ENCODE results near the gene XIRP2.

XIRP2 gene

DNA sequence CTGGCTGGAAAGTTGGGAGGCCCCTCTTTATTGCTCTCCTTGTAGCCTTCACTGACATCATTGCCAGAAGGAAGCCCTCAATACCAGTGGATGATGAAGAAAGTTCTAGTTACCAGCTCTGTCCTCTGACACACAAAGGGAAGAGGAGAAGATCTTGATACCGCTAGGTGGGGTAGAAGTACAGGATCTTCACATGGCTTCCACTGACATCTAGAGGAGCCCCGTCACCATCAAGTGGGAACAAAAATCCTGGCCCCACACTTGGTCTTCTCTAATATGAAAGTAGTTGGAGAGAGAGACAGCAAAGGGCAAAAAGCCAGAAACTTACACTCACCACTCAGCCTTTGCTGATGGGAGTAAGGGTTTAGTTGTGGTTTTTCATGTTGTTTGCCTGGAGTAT, 12.4 kb downstream of the XIRP2 start:
- TF ChIP-seq, protein P1, sequence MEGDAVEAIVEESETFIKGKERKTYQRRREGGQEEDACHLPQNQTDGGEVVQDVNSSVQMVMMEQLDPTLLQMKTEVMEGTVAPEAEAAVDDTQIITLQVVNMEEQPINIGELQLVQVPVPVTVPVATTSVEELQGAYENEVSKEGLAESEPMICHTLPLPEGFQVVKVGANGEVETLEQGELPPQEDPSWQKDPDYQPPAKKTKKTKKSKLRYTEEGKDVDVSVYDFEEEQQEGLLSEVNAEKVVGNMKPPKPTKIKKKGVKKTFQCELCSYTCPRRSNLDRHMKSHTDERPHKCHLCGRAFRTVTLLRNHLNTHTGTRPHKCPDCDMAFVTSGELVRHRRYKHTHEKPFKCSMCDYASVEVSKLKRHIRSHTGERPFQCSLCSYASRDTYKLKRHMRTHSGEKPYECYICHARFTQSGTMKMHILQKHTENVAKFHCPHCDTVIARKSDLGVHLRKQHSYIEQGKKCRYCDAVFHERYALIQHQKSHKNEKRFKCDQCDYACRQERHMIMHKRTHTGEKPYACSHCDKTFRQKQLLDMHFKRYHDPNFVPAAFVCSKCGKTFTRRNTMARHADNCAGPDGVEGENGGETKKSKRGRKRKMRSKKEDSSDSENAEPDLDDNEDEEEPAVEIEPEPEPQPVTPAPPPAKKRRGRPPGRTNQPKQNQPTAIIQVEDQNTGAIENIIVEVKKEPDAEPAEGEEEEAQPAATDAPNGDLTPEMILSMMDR (IDR thresholded peaks at IDR 0.05; ENCODE audit: borderline replicate concordance, insufficient read depth, low read depth, low read length): peak; percentile 31; the same call in 1 of the 2 replicates

DNA sequence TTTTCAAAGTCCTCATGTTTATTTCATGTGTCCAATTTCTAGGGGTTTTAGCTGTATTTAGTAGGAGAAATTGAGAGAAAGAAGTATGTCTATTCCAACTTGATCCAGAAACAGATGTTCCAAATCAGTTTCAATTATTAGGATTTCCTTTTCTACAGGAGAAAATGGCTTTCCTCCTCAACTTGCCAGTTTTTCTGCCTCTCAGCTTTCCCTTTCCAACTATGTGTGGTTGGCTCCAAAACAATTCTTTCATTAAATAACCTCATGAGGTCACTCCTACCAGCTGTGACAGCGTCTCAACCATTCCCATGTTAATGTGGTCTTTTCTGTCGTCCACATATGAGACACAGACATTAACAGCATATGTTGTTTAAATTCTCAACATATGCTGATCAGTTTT, 13.1 kb downstream of the XIRP2 start:
- TF ChIP-seq, protein P1 (IDR thresholded peaks at IDR 0.05; ENCODE audit: borderline replicate concordance, insufficient read depth, low read depth, low read length): no peak
- H3K4me3 ChIP-seq (ENCODE audit: low read depth, low read length): no peak overlapping the region

More for the DNA sequence above, 12.4 kb downstream of the XIRP2 start:
- H3K4me3 ChIP-seq (ENCODE audit: low read depth, low read length): no peak overlapping the region

DNA sequence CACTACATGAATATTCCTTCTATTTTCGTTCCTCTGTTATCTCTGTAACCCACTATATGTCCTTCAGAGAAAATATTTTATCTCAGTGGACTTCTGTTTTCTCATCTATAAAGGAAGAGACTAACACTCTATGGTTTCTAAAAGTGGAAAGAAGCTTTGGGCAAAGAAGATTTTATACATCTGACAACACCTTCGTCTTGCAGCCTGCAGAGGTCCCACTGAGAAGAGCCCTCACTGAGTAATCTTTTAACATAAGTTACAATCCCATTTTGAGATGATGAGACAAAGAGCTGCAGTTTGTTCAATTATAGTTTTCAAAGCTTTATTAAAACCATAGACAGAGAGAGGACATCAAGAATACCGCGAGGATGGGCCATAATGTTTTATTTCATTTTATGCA, 28.7 kb downstream of the XIRP2 start:
- TF ChIP-seq, protein P1 (IDR thresholded peaks at IDR 0.05; ENCODE audit: borderline replicate concordance, insufficient read depth, low read depth, low read length): no peak
- no peak overlapping the region for H3K4me3 ChIP-seq (ENCODE audit: low read depth, low read length)

DNA sequence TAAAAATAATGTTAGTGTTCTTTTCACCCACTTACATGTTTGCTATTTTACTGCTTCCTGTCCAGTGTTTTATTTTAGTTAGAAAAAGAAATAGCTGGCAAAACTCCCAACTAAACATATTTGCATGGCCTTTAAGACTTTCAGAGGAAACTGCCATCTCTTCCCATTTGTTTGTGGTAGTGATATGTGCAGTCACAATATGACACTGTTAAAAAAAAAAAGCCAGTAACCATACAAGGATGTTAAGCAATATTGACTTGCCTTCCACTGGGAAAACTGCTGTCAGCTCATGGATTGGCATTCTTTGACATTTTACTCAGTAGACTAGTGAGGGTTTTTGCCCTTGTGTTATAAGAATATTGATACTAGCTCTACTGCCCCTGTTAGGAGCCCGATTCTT, 29.1 kb downstream of the XIRP2 start:
- TF ChIP-seq, protein P1 (IDR thresholded peaks at IDR 0.05; ENCODE audit: borderline replicate concordance, insufficient read depth, low read depth, low read length): no peak
- H3K4me3 ChIP-seq (ENCODE audit: low read depth, low read length): no peak overlapping the region

DNA sequence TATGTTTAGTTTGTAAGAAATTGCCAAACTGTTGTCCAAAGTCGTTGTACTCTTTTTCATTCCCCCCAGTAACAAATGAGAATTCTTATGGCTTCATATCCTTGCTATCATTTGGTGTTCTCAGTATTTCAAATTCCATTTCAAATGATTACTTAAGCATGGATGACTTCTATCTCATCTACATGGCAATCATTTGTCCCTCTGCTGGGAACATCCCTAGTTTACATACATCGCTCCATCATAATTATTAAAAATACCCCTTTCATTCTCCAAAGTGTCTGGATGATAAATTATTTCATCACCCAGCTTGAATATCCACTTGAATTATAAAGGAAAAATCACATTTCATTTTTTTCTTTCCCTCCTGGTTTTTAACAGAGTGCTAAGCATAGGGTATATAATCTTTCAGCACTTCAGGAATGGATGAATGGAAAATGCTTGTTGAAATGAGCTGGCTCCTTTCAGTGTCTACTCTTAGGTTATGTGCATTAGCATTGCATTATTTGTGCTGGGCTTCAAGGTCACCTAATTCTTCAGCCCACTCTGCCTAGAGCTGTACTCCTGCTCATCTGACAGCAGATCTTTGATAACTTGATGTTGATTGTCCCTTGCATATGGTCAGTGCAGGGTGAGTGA, 33.1 kb downstream of the XIRP2 start:
- H3K4me3 ChIP-seq (ENCODE audit: low read depth, low read length): no peak overlapping the region
- TF ChIP-seq, protein P1 (IDR thresholded peaks at IDR 0.05; ENCODE audit: borderline replicate concordance, insufficient read depth, low read depth, low read length): no peak

DNA sequence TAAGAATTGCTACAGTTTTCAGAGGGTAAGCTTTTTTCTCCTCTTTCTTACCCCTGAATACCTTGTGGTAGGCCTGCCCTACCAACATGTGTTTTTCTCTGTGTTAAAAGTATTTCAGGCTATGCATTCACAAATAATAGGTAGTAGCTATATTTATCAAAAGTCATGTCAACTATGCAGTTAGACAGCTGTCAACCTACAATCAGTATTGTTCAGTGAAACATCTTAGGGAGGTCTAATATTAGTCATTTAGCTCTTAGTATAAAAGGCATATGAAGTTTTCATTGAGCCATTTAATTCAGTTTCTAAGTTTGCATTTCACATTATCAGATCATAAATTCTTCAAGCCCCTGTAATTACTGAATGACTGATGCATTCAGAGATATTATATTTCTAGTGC, 36.7 kb downstream of the XIRP2 start:
- TF ChIP-seq, protein P1 (IDR thresholded peaks at IDR 0.05; ENCODE audit: borderline replicate concordance, insufficient read depth, low read depth, low read length): no peak
- H3K4me3 ChIP-seq (ENCODE audit: low read depth, low read length): no peak overlapping the region

DNA sequence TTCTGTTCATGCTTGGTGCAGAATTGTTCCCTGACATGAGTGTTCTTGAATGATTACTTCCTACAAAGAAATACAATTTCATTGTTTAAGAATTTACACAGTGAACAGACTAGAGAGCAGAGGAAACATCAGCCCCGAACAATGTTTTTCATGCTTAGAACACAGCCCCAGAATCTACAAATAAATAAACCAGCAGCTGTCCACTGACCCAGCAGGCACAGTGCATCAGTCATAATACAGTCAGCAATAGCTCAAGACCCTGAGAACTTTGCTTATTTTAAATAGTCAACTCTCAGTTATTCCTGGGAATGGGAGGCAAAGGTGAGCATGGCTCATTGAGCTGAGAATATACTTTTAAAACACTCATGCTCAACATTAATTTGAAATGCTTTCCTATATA, 38.4 kb downstream of the XIRP2 start:
- no peak overlapping the region for H3K4me3 ChIP-seq (ENCODE audit: low read depth, low read length)
- TF ChIP-seq, protein P1 (IDR thresholded peaks at IDR 0.05; ENCODE audit: borderline replicate concordance, insufficient read depth, low read depth, low read length): no peak

All from GM12875 (cell line).